HG03066 (cell line): Measurements from ENCODE around the gene MBLAC2.

Source experiments
- ATAC-seq: cut with Tn5 transposase; IDR thresholded peaks from one replicate; pipeline ENCODE4 v1.9.1; 2021; ENCODE audit warnings: low read depth; ENCODE audit not compliant: unreplicated experiment

The MBLAC2 gene

GRCh38 chr5:90474235-90475107 is at the start of gene MBLAC2, which contains the start of gene POLR3G:
Gene MBLAC2 (minus strand): TSS chr5:90474771. CDS start chr5:90474292, 479 bp downstream.
Gene POLR3G (plus strand): TSS chr5:90474864. CDS start chr5:90485568, 10,704 bp downstream.
- ATAC-seq = peak; percentile 79

- no peak for ATAC-seq
Measured at GRCh38 chr5:90519081-90519480, 44.5 kb upstream of the MBLAC2 start.

- ATAC-seq = no peak
Measured at GRCh38 chr5:90518661-90519060, 44.1 kb upstream of the MBLAC2 start.

GRCh38 chr5:90514520-90514919 is 39.9 kb upstream of the MBLAC2 start:
- no peak for ATAC-seq

GRCh38 chr5:90510438-90510837 is 35.9 kb upstream of the MBLAC2 start:
- ATAC-seq = no peak

- no peak for ATAC-seq
Measured at GRCh38 chr5:90506221-90506620, 31.6 kb upstream of the MBLAC2 start.

GRCh38 chr5:90504743-90505142 is 30.2 kb upstream of the MBLAC2 start:
- ATAC-seq = no peak

GRCh38 chr5:90503596-90503995 is 29.0 kb upstream of the MBLAC2 start:
- no peak for ATAC-seq

- ATAC-seq = no peak
Measured at GRCh38 chr5:90495146-90495545, 20.6 kb upstream of the MBLAC2 start.

- no peak for ATAC-seq
Measured at GRCh38 chr5:90494043-90494442, 19.5 kb upstream of the MBLAC2 start.

- no peak for ATAC-seq
Measured at GRCh38 chr5:90488791-90489190, 14.2 kb upstream of the MBLAC2 start.

GRCh38 chr5:90484540-90484939 is 10.0 kb upstream of the MBLAC2 start:
- ATAC-seq = no peak

GRCh38 chr5:90483206-90483605 is 8.6 kb upstream of the MBLAC2 start:
- ATAC-seq = no peak

GRCh38 chr5:90480699-90481098 is 6.1 kb upstream of the MBLAC2 start:
- ATAC-seq = no peak

GRCh38 chr5:90479611-90480385 is 5.2 kb upstream of the MBLAC2 start:
- ATAC-seq = no peak

GRCh38 chr5:90477621-90478215 is 3.1 kb upstream of the MBLAC2 start:
- no peak for ATAC-seq

- ATAC-seq = no peak
Measured at GRCh38 chr5:90477073-90477472, 2.5 kb upstream of the MBLAC2 start.

GRCh38 chr5:90476391-90476790 is 1.8 kb upstream of the MBLAC2 start:
- ATAC-seq = no peak

GRCh38 chr5:90475436-90475980 is 937 bp upstream of the MBLAC2 start:
- ATAC-seq = no peak

GRCh38 chr5:90473396-90474234 is 956 bp downstream of the MBLAC2 start:
- ATAC-seq = peak; percentile 17
